ENCODE results near the gene SGSM1. TPM values are rescaled to one million over a fixed set of nuclear protein-coding genes. Genes with fewer than 3 reads are reported as not detected.

SGSM1 gene
- total RNA-seq, 1 experiment from 2014 or later, result 0.29 TPM

GRCh38 chr22:24935771-24936483, 129.9 kb downstream of the SGSM1 start:
- Histone ChIP-seq H3K27me3 (ENCODE audit: low read length) (no peaks in the 10 kb centered on the region), H2AFZ (ENCODE audit: low read length) (no peak overlapping the region), H3K36me3 (ENCODE audit: low read depth, low read length) (no peaks in the 10 kb centered on the region), H3K9ac (ENCODE audit: low read length) (no peak overlapping the region), H3K9me3 (ENCODE audit: low read length) (no peaks in the 10 kb centered on the region), H3F3A (ENCODE audit: low read length, unreplicated experiment) (no peaks in the 10 kb centered on the region), H3K27ac (ENCODE audit: low read length) (no peak overlapping the region), H4K20me1 (ENCODE audit: low read length) (no peaks in the 10 kb centered on the region), H3K9me2 (replicated peaks; ENCODE audit: low read length) (no peaks in the 10 kb centered on the region), H3K4me1 (ENCODE audit: insufficient read depth, low read length) (peaks cover 5% of the 10 kb centered on the region; the same call in 1 of the 2 replicates), H3K4me3 (ENCODE audit: low read length) (no peak overlapping the region), H3K79me2 (ENCODE audit: low read length) (no peaks in the 10 kb centered on the region), H3K4me2 (ENCODE audit: low read length) (no peak overlapping the region)
- ChIA-PET POLR2A (ENCODE audit: unreplicated experiment) (no interaction called here), CTCF (interaction anchor here (0.7 kb wide), 1 partner anchor 118 kb away, joined by 3 read pairs; no protein-coding TSS in a partner anchor)
- DNase-seq (no peak), ATAC-seq (no peak)
- intact Hi-C loops (cut with micrococcal nuclease), result loop anchor here (5.0 kb wide), 1 partner anchor 169 kb away; no protein-coding TSS in a partner anchor
- BruUV-seq (replicated peaks), result no TSS peak
- TF ChIP-seq CTCF (conservative IDR thresholded peaks at IDR 0.05; ENCODE audit: low read depth, low read length), result no peak
- no peak for TF ChIP-seq EZH2 (IDR thresholded peaks at IDR 0.05; ENCODE audit: low read length, unreplicated experiment)
- no peak for TF ChIP-seq EZH2phosphoT487 (IDR thresholded peaks at IDR 0.05; ENCODE audit: borderline replicate concordance, low read length)

GRCh38 chr22:24937114-24937513, 131.1 kb downstream of the SGSM1 start:
- Histone ChIP-seq H3K27ac (ENCODE audit: low read length) (no peak overlapping the region), H3K4me1 (ENCODE audit: insufficient read depth, low read length) (peaks cover 5% of the 10 kb centered on the region; the same call in 1 of the 2 replicates), H3K9me3 (ENCODE audit: low read length) (no peaks in the 10 kb centered on the region), H4K20me1 (ENCODE audit: low read length) (no peaks in the 10 kb centered on the region), H3K9me2 (replicated peaks; ENCODE audit: low read length) (no peaks in the 10 kb centered on the region), H3K27me3 (ENCODE audit: low read length) (no peaks in the 10 kb centered on the region), H3K36me3 (ENCODE audit: low read depth, low read length) (no peaks in the 10 kb centered on the region), H3K9ac (ENCODE audit: low read length) (no peak overlapping the region), H3K4me3 (ENCODE audit: low read length) (no peak overlapping the region), H3K4me2 (ENCODE audit: low read length) (no peak overlapping the region), H3F3A (ENCODE audit: low read length, unreplicated experiment) (no peaks in the 10 kb centered on the region), H3K79me2 (ENCODE audit: low read length) (no peaks in the 10 kb centered on the region), H2AFZ (ENCODE audit: low read length) (no peak overlapping the region)
- TF ChIP-seq CTCF (conservative IDR thresholded peaks at IDR 0.05; ENCODE audit: low read depth, low read length) (peak; percentile 56), EZH2phosphoT487 (IDR thresholded peaks at IDR 0.05; ENCODE audit: borderline replicate concordance, low read length) (no peak), EZH2 (IDR thresholded peaks at IDR 0.05; ENCODE audit: low read length, unreplicated experiment) (no peak)
- DNase-seq (peak; percentile 49), ATAC-seq (peak; percentile 83)
- ChIA-PET POLR2A (ENCODE audit: unreplicated experiment) (no interaction called here), CTCF (interaction anchor here (0.6 kb wide), 1 partner anchor 118 kb away, joined by 3 read pairs; no protein-coding TSS in a partner anchor)
- intact Hi-C loops (cut with micrococcal nuclease), result loop anchor here (5.0 kb wide), 1 partner anchor 170 kb away; no protein-coding TSS in a partner anchor
- BruUV-seq (replicated peaks), result no TSS peak
